Heart left ventricle (tissue), 13 donors: ENCODE data around the gene PGBD5.

Source experiments
- POLR2A ChIP-seq, 2 donors: fragments of 450-650 bp; IDR thresholded peaks; one replicate each; pipeline ENCODE4 v1.6.1; 2017; ENCODE audit warnings: antibody characterized with exemption in 2 of 2, mild to moderate bottlenecking in 2 of 2, moderate library complexity in 2 of 2
- TF ChIP-seq, protein P1 (sequence below), 12 donors: fragments of 200-600 bp; sonication (generic) in 4 of 12; IDR thresholded peaks; one replicate each; pipeline versions ENCODE4 v1.5.0 to v1.8.0; 2018 to 2022; ENCODE audit warnings: antibody characterized with exemption in 12 of 12, mild to moderate bottlenecking in 5 of 12
- donor health status: ischemic (EF 13 %, LVEDD 7.1; RV severe dilation, severe dysfunction).
- donor health status: DM: no; HTN: yes; CAD: no.
- donor health status: DM: no; HTN: no; CAD: no.
- donor health status: ischemic (EF 25% LVEDD 6.9; RV normal size, moderate dysfunction).
- donor health status: ischemic (EF 25% LVEDD 5.7; RV mildly dilated, moderate dysfunction).
- donor health status: ischemic (EF 35%, LVEDD 5.7; RV mildly dilated, moderate dysfunction).
- donor health status: nonischemic (EF 11% LVEDD 7.7; RV severe dilation, severe dysfunction).
- donor health status: DM: yes; HTN: yes; CAD: no.
- donor health status: PGD.
- donor health status: ischemic (EF 29% LVEDD 5.4; RV normal size, mild dysfunction).
- donor health status: nonischemic (EF 23%, LVEDD 6.1; RV moderate dilation, normal function).

DNA sequence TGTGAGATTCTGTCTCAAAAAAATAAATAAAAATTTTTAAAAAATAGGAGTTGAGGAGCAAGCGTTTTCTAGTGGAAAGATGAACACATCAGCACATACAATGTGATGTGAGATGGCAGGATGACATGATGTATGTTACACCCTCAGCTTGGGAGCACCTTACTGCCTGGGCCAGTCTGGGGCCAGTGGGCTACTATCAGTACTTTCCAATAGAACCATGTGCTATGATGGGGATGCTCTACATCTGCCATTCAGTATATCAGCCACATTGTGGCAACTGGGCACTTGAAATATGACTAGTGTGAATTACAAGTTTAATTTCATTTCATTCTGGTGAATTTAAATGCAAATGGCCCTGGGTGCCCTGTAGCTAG lies 156.0 kb downstream of the PGBD5 start:
- TF ChIP-seq, protein P1, sequence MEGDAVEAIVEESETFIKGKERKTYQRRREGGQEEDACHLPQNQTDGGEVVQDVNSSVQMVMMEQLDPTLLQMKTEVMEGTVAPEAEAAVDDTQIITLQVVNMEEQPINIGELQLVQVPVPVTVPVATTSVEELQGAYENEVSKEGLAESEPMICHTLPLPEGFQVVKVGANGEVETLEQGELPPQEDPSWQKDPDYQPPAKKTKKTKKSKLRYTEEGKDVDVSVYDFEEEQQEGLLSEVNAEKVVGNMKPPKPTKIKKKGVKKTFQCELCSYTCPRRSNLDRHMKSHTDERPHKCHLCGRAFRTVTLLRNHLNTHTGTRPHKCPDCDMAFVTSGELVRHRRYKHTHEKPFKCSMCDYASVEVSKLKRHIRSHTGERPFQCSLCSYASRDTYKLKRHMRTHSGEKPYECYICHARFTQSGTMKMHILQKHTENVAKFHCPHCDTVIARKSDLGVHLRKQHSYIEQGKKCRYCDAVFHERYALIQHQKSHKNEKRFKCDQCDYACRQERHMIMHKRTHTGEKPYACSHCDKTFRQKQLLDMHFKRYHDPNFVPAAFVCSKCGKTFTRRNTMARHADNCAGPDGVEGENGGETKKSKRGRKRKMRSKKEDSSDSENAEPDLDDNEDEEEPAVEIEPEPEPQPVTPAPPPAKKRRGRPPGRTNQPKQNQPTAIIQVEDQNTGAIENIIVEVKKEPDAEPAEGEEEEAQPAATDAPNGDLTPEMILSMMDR (IDR thresholded peaks at IDR 0.05), result no peak
- TF ChIP-seq POLR2A (IDR thresholded peaks at IDR 0.05), result no peak
